HG03520 (cell line): ENCODE measurements around the gene ABCC10.

Source experiments
- ATAC-seq: cut with Tn5 transposase; IDR thresholded peaks from one replicate; pipeline ENCODE4 v1.9.1; 2021; ENCODE audit warnings: mild to moderate bottlenecking, moderate library complexity; ENCODE audit not compliant: unreplicated experiment

ABCC10 gene

DNA sequence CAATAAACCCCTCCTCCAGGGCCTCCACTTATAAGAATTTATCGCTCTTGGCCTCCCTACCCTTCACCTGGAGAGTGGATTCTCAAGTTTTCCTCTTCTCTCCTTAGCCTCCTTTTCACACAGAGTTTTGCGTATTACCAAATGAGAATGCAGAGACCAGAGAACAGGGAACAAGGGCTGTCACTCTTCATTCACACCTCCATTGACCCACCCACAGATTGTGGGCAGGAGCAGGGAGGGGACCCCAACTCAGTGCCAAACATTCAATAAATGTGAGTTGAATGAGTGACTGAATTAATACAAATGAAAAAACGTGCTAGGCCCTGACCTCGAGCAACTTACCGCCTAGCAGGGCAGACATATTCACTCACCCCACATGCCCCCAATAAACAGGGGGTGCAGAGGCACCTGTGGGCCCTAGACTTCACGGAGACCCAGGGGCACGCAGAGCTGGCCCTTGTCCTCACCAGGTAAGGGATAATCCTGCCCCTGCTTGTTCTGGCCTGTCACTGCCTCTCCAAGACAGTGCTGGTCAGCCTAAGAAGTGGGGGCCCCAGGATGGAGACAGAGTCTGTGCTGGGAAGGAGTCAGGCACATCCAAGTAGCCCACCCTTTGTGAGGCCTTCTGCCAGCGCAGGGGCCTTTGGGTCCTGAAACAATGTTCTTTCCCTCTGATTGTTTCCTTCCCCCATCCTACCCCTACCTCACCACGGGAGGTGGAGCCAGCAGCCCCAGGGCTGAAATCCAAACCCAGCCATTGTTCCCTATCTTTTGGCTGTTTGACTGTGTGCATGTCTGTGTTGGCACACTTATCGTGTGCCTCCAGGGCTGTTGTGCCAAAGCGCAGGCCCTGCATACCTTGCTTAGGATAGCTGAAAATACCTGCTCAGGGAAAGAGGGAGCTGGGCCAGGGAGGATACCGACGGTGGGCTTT, 41.7 kb downstream of the ABCC10 start:
- no peak for ATAC-seq

DNA sequence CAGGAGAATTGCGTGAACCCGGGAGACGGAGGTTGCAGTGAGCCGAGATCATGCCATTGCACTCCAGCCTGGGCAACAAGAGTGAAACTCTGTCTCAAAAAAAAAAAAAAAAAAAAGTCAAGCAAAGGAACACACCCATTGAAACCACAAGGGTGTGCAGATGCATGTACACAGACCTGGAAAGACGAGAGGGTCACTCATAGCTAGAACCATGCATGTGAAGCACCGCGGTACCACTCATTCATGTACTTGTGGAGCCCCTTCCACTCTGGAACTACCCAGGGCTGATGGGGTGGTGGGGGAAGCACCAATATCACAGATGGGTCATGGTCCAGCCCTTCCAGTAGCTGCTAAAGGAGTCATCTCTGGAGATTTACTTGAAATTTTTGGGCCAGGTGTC, 42.6 kb downstream of the ABCC10 start:
- no peak for ATAC-seq

DNA sequence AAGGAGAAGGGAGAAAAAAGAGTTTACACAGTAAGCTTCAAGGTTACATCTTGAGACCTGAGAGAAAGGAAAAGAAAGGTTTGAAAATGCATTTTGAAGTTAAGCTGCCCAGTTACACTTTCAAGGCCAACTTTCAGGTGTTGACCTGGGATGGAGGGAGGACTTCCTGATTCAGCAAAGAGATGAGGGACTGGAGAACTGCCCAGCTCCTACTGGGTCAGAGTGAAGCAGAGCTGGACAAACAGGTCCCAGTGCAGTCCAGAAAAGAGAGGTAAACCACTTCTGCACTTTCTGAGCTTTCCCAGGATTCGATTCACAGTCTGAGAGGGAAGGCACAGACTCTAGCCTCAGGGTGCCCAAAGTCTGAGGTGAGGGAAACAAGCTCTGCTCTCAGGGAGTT, 44.1 kb downstream of the ABCC10 start:
- ATAC-seq = no peak

DNA sequence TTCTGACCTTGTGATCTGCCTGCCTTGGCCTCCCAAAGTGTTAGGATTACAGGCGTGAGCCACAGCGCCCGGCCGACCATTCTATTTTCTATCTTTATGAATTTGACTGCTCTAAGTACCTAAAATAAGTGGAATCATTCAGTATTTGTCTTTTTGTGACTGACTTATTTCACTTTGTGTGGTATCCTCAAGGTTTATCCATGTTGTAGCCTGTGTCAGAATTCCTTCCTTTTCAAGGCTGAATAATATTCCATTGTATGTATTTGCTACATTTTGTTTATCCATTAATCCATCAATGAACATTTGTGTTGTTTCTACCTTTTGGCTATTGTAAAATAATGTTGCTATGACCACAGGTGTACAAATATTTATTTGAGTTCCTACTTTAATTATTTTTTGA, 45.2 kb downstream of the ABCC10 start:
- ATAC-seq = no peak

GRCh38 chr6:43475516-43475915, 48.2 kb downstream of the ABCC10 start:
- no peak for ATAC-seq

GRCh38 chr6:43476746-43477145, 49.4 kb downstream of the ABCC10 start:
- no peak for ATAC-seq

DNA sequence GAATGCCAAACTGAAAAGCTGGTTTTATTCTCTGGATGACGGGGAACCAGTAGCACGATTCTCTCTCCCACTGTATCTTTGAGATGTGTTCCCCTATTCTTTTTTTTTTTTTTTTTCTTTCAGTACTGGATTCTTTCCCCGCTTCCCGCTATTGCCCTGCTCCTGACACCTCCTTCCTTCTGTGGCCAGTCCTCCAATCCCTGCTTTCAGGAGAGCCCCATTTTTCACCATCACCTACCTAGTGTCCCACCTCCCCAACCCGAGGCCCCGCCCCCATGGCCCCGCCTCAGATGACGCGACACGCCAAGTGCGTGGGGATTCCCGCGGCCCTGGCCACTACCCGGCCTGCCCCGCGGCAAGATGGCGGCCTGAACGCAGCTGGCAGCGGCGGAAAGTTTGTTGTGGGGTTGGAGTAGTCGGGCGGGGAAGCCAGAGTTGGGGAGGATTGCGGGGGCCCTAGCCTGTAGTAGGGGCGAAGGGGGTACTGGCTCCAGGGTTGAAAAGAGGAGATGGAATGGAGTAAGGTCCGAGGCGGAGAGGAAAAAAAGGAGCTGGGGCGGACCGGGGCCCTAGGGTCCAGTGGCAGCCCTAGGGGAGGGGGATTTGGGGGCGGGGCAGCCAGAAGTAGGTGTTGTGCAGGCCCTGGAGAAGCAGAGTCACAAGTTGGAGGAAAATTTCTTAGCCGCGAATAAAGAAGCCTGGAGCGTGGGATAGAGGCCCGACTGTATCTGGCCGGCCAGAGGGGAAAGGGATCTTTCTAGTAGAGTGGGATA, 50.1 kb downstream of the ABCC10 start, which contains the start of gene TJAP1:
Gene TJAP1 (plus strand): TSS at position 336 of the 773 bp plus-strand sequence. CDS start 21,432 bp downstream, outside the sequence.
- ATAC-seq = peak; percentile 85

DNA sequence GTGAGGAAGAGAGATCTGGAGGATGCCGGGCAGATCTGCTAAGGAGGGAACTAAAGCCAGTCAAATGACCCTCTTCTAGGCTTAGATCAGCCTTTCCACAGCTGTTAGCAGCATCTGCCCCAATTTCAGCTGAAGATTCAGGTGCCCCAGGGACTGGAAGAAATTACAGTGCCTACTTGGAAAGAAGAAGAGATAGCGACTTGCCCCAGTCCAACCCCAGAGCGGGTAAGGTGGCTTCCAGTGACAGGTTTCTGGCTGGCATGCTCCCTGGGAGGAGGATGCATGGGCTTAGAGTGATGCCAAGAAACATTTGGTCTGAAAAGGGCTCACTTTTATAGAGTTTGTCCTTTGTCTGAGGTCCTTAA, 50.6 kb downstream of the ABCC10 start:
- peak; percentile 13 for ATAC-seq

GRCh38 chr6:43481075-43481474, 53.7 kb downstream of the ABCC10 start:
- ATAC-seq = no peak

DNA sequence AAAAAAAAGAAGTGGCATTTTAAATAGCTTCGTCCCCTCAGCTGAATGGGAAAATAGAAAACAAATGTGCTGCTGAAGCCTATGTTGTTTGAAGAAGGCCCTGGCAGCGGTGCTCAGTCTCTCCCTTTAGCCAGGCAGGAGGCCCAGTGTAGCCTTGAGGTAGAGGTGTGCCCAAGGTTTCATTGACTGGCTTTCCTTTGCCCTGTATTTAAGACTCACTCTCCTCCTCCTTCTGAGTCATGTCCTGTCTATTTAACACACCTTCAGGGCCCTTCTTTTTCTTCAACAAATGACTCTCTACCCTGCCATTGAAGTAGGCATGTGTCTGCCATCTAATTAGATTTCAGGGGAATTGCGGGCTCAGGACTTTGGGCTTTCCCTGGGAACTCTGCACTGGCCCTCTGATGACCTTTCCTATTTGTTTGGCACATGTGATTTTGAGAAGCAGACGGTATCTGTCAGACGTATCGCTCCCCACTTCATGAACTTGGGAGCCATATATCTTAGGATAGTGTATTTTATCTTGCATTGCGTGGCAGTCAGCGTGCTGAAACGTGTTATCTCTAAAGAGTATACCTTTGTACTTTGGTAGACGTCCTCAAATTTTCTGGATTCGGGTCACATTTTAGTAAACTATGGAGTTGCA, 54.4 kb downstream of the ABCC10 start:
- no peak for ATAC-seq

GRCh38 chr6:43488667-43489276, 61.4 kb downstream of the ABCC10 start:
- no peak for ATAC-seq

- ATAC-seq = no peak
Measured at GRCh38 chr6:43489277-43490072, 62.1 kb downstream of the ABCC10 start.

DNA sequence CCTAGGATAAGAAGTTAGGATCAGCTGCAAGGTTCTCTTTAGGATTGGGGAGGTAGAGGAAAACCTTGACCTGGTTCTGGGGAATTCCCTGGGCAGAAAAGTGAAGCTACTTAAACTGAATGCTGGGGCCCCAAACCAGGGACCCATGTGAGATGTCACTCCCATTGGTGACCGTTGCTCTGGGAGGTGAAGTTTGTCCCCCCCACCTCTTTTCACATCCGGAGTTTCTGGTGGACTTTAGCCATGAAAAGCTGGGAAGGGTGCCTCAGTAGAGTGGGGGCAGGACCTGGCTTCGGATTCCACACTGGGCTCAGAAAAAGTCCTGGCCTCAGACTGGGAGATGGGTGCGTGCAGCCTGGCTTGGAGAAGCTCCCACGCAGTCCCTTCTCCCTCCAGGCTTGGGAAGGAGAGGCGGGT, 63.2 kb downstream of the ABCC10 start:
- ATAC-seq = no peak

GRCh38 chr6:43491750-43492661, 64.7 kb downstream of the ABCC10 start:
- ATAC-seq = no peak

DNA sequence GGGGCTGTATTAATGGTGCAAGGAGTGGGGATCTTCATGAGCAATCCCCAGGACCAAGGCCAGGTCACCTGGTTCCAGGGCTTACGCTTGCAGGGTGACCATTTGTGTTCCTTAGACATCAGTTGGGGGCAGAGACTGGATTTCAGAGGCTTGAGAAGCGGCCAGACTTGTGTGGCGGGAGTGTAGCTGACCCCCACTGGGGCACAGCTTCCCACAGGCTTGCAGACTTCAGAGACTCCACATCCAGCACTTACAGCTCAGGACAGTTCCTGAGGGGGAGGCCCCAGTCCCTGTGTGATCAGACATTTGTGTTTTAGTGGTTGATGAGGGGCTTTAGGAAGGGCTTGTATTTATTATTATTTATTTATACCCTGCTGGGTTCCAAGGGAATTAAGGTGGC, 65.3 kb downstream of the ABCC10 start:
- ATAC-seq = no peak

- no peak for ATAC-seq
Measured at GRCh38 chr6:43493230-43493629, 65.9 kb downstream of the ABCC10 start.

- no peak for ATAC-seq
Measured at GRCh38 chr6:43493833-43494232, 66.5 kb downstream of the ABCC10 start.

- no peak for ATAC-seq
Measured at GRCh38 chr6:43494321-43494720, 67.0 kb downstream of the ABCC10 start.

GRCh38 chr6:43494766-43495165, 67.4 kb downstream of the ABCC10 start:
- ATAC-seq = no peak
